SK-N-SH treated with all-trans-retinoic acid at 6 μM for 48 hours (cell line): ENCODE results near the gene UBXN10.

Experiments used
- CSDC2 ChIP-seq: fragments of 250-450 bp; sonication (Bioruptor Pico); IDR thresholded peaks from 2 replicates; pipeline ENCODE4 v1.5.0; 2020; ENCODE audit warnings: mild to moderate bottlenecking, moderate library complexity
- TOX ChIP-seq: fragments of 250-450 bp; sonication (Bioruptor Pico); IDR thresholded peaks from 2 replicates; pipeline ENCODE4 v1.8.0; 2021; ENCODE audit warnings: mild to moderate bottlenecking, moderate library complexity, borderline replicate concordance
- ZC3H10 ChIP-seq: fragments of 250-450 bp; sonication (Bioruptor Pico); IDR thresholded peaks from 2 replicates; pipeline ENCODE4 v1.5.1; 2021; ENCODE audit warnings: mild to moderate bottlenecking, moderate library complexity
- ZFP3 ChIP-seq: fragments of 250-450 bp; sonication (Bioruptor Pico); IDR thresholded peaks from 2 replicates; pipeline ENCODE4 v1.5.0; 2020; ENCODE audit warnings: mild to moderate bottlenecking, moderate library complexity
- TF ChIP-seq, protein P1 (sequence below): fragments of 250-450 bp; sonication (Bioruptor Pico); IDR thresholded peaks from 2 replicates; pipeline ENCODE4 v1.8.0; 2020; ENCODE audit warnings: mild to moderate bottlenecking, moderate library complexity, borderline replicate concordance

DNA sequence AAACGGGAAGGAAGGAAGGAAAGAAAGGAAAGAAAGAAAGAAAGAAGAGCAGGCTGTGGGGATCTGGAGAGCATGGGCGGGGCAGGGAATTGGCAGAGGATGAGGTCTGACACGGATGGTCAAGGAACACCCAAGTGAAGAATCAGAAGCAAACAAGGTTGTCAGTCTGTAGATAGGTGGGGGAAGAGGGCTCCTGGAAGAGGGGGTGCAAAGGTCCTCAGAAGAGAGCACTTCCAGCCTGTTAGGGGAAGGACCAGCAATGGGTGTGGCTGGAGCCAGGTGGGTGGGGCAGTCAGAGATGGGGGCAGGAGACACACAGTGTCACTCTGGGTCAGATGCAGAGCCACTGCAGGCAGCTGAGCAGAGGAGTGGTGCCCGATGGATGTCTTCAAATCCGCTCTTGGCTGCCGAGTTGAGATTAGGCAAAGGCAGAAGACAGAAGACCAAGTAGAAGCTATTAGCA, 11.5 kb downstream of the UBXN10 start:
- TF ChIP-seq ZC3H10 (CRISPR knock-in tag) (no peak), CSDC2 (CRISPR knock-in tag) (no peak), TOX (CRISPR knock-in tag) (no peak), ZFP3 (CRISPR knock-in tag) (no peak)
- TF ChIP-seq, protein P1, sequence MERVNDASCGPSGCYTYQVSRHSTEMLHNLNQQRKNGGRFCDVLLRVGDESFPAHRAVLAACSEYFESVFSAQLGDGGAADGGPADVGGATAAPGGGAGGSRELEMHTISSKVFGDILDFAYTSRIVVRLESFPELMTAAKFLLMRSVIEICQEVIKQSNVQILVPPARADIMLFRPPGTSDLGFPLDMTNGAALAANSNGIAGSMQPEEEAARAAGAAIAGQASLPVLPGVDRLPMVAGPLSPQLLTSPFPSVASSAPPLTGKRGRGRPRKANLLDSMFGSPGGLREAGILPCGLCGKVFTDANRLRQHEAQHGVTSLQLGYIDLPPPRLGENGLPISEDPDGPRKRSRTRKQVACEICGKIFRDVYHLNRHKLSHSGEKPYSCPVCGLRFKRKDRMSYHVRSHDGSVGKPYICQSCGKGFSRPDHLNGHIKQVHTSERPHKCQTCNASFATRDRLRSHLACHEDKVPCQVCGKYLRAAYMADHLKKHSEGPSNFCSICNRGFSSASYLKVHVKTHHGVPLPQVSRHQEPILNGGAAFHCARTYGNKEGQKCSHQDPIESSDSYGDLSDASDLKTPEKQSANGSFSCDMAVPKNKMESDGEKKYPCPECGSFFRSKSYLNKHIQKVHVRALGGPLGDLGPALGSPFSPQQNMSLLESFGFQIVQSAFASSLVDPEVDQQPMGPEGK: no peak
